GM12873 (cell line): Measurements from ENCODE around the gene TNIP3.
A peak's percentile ranks its signal among the peaks of the same experiment; 100 is the strongest.

Experiments
- TF ChIP-seq, protein P1 (sequence below): IDR thresholded peaks from 2 replicates; pipeline ENCODE4 v1.5.1; 2012; ENCODE audit warnings: low read depth, mild to moderate bottlenecking, moderate library complexity, low read length, control low read depth; ENCODE audit not compliant: insufficient read depth; ENCODE audit errors: missing control alignments

Gene TNIP3, protein sequence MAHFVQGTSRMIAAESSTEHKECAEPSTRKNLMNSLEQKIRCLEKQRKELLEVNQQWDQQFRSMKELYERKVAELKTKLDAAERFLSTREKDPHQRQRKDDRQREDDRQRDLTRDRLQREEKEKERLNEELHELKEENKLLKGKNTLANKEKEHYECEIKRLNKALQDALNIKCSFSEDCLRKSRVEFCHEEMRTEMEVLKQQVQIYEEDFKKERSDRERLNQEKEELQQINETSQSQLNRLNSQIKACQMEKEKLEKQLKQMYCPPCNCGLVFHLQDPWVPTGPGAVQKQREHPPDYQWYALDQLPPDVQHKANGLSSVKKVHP

GRCh38 chr4:121164291-121164690 is at the start of gene TNIP3:
Gene TNIP3 (minus strand): TSS chr4:121164321. CDS start chr4:121164125, 196 bp downstream.
- TF ChIP-seq, protein P1, sequence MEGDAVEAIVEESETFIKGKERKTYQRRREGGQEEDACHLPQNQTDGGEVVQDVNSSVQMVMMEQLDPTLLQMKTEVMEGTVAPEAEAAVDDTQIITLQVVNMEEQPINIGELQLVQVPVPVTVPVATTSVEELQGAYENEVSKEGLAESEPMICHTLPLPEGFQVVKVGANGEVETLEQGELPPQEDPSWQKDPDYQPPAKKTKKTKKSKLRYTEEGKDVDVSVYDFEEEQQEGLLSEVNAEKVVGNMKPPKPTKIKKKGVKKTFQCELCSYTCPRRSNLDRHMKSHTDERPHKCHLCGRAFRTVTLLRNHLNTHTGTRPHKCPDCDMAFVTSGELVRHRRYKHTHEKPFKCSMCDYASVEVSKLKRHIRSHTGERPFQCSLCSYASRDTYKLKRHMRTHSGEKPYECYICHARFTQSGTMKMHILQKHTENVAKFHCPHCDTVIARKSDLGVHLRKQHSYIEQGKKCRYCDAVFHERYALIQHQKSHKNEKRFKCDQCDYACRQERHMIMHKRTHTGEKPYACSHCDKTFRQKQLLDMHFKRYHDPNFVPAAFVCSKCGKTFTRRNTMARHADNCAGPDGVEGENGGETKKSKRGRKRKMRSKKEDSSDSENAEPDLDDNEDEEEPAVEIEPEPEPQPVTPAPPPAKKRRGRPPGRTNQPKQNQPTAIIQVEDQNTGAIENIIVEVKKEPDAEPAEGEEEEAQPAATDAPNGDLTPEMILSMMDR: no peak

GRCh38 chr4:121212806-121213205 is 48.7 kb upstream of the TNIP3 start:
- TF ChIP-seq, protein P1: no peak

GRCh38 chr4:121209171-121209570 is 45.0 kb upstream of the TNIP3 start:
- TF ChIP-seq, protein P1: no peak

DNA sequence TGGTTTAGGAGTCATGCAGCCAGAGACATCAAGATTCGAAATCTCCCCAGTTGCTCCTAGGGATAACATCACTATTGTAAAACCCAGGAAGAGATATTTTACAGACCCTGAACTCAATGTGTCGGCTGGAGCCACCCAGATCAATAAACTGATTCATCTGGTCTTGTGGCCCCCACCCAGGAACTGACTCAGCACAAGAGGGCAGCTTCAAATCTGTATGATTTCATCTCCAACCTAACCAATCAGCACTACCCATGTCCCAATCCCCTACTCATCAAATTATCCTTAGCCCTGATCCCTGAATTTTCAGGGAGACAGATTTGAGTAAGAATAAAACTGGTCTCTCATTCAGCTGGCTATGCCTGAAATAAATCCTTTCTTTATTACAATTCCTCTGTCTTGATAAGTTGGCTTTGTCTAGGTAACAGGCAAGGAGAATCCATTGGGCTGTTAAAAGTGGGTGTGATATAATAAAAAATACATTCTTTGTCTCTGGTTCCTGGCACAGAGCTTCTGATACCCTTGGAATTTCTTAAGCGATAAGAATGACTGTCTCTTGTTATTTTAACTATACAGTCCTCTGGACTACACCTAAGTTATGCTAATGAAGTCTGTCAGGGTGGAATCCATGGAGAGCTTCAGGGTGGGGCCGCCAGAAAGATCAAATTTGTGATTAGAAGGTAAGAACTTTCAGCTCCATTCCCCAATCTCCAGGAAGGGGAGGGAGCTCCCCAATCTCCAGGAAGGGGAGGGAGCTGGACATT is 44.3 kb upstream of the TNIP3 start:
- TF ChIP-seq, protein P1: no peak

DNA sequence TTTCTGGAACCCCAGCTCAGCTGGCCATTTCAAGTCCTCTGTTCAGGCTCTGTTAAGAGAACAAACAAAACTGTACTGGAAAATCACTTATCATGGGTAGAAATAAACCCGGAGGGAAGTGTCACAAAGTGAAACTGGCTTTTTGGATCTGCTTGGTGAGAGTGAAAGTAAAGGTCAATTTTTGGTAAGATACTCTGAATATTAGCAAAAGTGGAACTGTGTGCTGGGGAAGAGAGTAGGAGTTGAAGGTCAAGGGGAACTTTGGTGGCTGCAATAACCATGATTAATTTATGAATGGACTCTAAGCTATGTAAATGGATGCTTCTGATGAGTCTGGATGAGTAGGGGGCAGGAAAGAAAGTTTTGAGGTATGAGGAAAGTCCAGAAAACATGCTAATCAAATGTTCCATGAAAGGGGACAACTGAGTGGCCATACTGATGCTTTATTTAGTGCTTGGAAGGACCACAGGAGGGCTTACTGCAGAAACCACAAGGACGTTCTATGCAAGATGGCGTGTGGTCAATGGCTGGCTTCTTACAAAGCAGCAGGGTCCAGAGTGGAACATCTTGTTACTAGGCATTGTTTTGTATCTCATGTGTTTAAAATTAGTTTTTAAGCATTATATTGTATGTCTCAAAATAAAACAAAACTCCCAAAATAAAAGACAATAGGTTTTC is 36.8 kb upstream of the TNIP3 start:
- TF ChIP-seq, protein P1: no peak

GRCh38 chr4:121199742-121200561 is 35.8 kb upstream of the TNIP3 start:
- TF ChIP-seq, protein P1: peak; percentile 47
